ENCODE data around the gene MTHFD1L.

GRCh38 chr6:151008425-151008824 is 142.9 kb downstream of the MTHFD1L start:
- TF ChIP-seq, protein P1, sequence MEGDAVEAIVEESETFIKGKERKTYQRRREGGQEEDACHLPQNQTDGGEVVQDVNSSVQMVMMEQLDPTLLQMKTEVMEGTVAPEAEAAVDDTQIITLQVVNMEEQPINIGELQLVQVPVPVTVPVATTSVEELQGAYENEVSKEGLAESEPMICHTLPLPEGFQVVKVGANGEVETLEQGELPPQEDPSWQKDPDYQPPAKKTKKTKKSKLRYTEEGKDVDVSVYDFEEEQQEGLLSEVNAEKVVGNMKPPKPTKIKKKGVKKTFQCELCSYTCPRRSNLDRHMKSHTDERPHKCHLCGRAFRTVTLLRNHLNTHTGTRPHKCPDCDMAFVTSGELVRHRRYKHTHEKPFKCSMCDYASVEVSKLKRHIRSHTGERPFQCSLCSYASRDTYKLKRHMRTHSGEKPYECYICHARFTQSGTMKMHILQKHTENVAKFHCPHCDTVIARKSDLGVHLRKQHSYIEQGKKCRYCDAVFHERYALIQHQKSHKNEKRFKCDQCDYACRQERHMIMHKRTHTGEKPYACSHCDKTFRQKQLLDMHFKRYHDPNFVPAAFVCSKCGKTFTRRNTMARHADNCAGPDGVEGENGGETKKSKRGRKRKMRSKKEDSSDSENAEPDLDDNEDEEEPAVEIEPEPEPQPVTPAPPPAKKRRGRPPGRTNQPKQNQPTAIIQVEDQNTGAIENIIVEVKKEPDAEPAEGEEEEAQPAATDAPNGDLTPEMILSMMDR (IDR thresholded peaks at IDR 0.05 in 4 of 5, conservative IDR thresholded peaks at IDR 0.05 in 1 of 5): no peak
- no peak for TF ChIP-seq POLR2A (IDR thresholded peaks at IDR 0.05)
